GM12878 (cell line): ENCODE data around the gene EVC.

Experiments used
- CHD4 ChIP-seq: fragments of 200-600 bp; sonication (generic); IDR thresholded peaks from 2 replicates; pipeline ENCODE4 v1.6.1; 2016; ENCODE audit warnings: mild to moderate bottlenecking
- CTCF ChIP-seq, 3 experiments: IDR thresholded peaks in 2 of 3; conservative IDR thresholded peaks in 1 of 3; 2 replicates each; pipeline ENCODE4 v1.5.1; 2011; ENCODE audit warnings: low read depth in 3 of 3, low read length in 3 of 3, mild to moderate bottlenecking in 3 of 3, control low read depth in 2 of 3, moderate library complexity in 2 of 3, inconsistent platforms in 1 of 3, mixed read lengths in 1 of 3; ENCODE audit not compliant: control insufficient read depth in 2 of 3, insufficient read depth in 1 of 3; ENCODE audit errors: extremely low read depth in 1 of 3
- E2F4 ChIP-seq: IDR thresholded peaks from 2 replicates; pipeline ENCODE4 v1.6.1; 2012; ENCODE audit warnings: low read depth, low read length, improper control_type of control experiment
- HDAC2 ChIP-seq: fragments of 200-600 bp; sonication (generic); IDR thresholded peaks from 2 replicates; pipeline ENCODE4 v1.6.1; 2017

GRCh38 chr4:5757091-5757490 is 46.1 kb downstream of the EVC start:
- TF ChIP-seq E2F4 (no peak), CHD4 (no peak), CTCF (IDR thresholded peaks at IDR 0.05 in 2 of 3, conservative IDR thresholded peaks at IDR 0.05 in 1 of 3; ENCODE audit: control insufficient read depth in 2 of 3, extremely low read depth in 1 of 3, insufficient read depth in 1 of 3, low read depth in 3 of 3, low read length in 3 of 3) (no peak), HDAC2 (no peak)
